DOHH2 (cell line): Measurements from ENCODE around the gene SDHAF2.

Experiments
- H3F3A ChIP-seq: fragments of 200-600 bp; sonication (generic), shearing (Covaris generic); 2 replicates; pipeline ENCODE4 v1.6.0; 2016; ENCODE audit warnings: antibody characterized with exemption, mild to moderate bottlenecking; ENCODE audit not compliant: control insufficient read depth, insufficient read depth
- H3K27ac ChIP-seq: fragments of 200-600 bp; sonication (generic); 2 replicates; pipeline ENCODE4 v1.5.1; 2014; ENCODE audit warnings: low read depth, mild to moderate bottlenecking, low read length, moderate library complexity
- H3K27me3 ChIP-seq: fragments of 200-600 bp; sonication (generic); 2 replicates; pipeline ENCODE4 v1.6.1; 2014; ENCODE audit warnings: mild to moderate bottlenecking, low read length, mixed read lengths; ENCODE audit not compliant: control insufficient read depth
- H3K36me3 ChIP-seq: fragments of 200-600 bp; sonication (generic); 2 replicates; pipeline ENCODE4 v1.6.1; 2014; ENCODE audit warnings: mild to moderate bottlenecking, low read length, moderate library complexity, mixed read lengths; ENCODE audit not compliant: control insufficient read depth
- H3K4me1 ChIP-seq: fragments of 200-600 bp; sonication (generic); 2 replicates; pipeline ENCODE4 v1.6.1; 2014; ENCODE audit warnings: mild to moderate bottlenecking, low read length, mixed read lengths; ENCODE audit not compliant: control insufficient read depth
- H3K4me2 ChIP-seq: fragments of 200-600 bp; sonication (generic); 2 replicates; pipeline ENCODE4 v1.6.0; 2014; ENCODE audit warnings: mild to moderate bottlenecking, low read length, moderate library complexity
- H3K4me3 ChIP-seq: fragments of 200-600 bp; sonication (generic); 2 replicates; pipeline ENCODE4 v1.5.1; 2014; ENCODE audit warnings: mild to moderate bottlenecking, low read length, mixed read lengths
- H3K79me2 ChIP-seq: fragments of 200-600 bp; sonication (generic); 2 replicates; pipeline ENCODE4 v1.6.1; 2014; ENCODE audit warnings: mild to moderate bottlenecking, low read length, mixed read lengths; ENCODE audit not compliant: control insufficient read depth
- H3K9me2 ChIP-seq: fragments of 200-600 bp; sonication (generic); replicated peaks from 2 replicates; pipeline ENCODE4 v1.6.1; 2014; ENCODE audit warnings: mild to moderate bottlenecking, low read length, mixed read lengths; ENCODE audit not compliant: control insufficient read depth
- H3K9me3 ChIP-seq: fragments of 200-600 bp; sonication (generic); 2 replicates; pipeline ENCODE4 v1.6.1; 2014; ENCODE audit warnings: antibody characterized with exemption, low read length, mixed read lengths; ENCODE audit not compliant: control insufficient read depth, insufficient read depth
- H4K20me1 ChIP-seq: fragments of 200-600 bp; sonication (generic); 2 replicates; pipeline ENCODE4 v1.6.0; 2014; ENCODE audit warnings: low read depth, mild to moderate bottlenecking, antibody characterized with exemption, low read length, moderate library complexity; ENCODE audit not compliant: control insufficient read depth, insufficient read depth
- EZH2phosphoT487 ChIP-seq: fragments of 200-600 bp; sonication (generic); IDR thresholded peaks from 2 replicates; pipeline ENCODE4 v1.6.1; 2017; ENCODE audit warnings: borderline replicate concordance, mild to moderate bottlenecking, antibody characterized with exemption, low read length, moderate library complexity, mixed read lengths
- TF ChIP-seq, protein P1 (sequence below): fragments of 200-600 bp; sonication (generic); IDR thresholded peaks from one replicate; pipeline ENCODE4 v1.5.1; 2014; ENCODE audit warnings: antibody characterized with exemption, mild to moderate bottlenecking, low read depth, low read length; ENCODE audit not compliant: poor library complexity, severe bottlenecking

SDHAF2 gene

GRCh38 chr11:61446211-61446651 is 16.3 kb downstream of the SDHAF2 start:
- Histone ChIP-seq H3K79me2 (peaks cover 39% of the 10 kb centered on the region), H3K9me2 (no peaks in the 10 kb centered on the region), H3K27me3 (no peaks in the 10 kb centered on the region), H3K4me1 (peaks cover 3% of the 10 kb centered on the region), H3K36me3 (peaks cover 83% of the 10 kb centered on the region), H3K27ac (no peak overlapping the region), H3K9me3 (no peaks in the 10 kb centered on the region), H3K4me2 (no peak overlapping the region), H4K20me1 (peaks cover 3% of the 10 kb centered on the region; the same call in 1 of the 2 replicates), H3F3A (peaks cover 15% of the 10 kb centered on the region), H3K4me3 (no peak overlapping the region)
- TF ChIP-seq EZH2phosphoT487, result no peak
- TF ChIP-seq, protein P1, sequence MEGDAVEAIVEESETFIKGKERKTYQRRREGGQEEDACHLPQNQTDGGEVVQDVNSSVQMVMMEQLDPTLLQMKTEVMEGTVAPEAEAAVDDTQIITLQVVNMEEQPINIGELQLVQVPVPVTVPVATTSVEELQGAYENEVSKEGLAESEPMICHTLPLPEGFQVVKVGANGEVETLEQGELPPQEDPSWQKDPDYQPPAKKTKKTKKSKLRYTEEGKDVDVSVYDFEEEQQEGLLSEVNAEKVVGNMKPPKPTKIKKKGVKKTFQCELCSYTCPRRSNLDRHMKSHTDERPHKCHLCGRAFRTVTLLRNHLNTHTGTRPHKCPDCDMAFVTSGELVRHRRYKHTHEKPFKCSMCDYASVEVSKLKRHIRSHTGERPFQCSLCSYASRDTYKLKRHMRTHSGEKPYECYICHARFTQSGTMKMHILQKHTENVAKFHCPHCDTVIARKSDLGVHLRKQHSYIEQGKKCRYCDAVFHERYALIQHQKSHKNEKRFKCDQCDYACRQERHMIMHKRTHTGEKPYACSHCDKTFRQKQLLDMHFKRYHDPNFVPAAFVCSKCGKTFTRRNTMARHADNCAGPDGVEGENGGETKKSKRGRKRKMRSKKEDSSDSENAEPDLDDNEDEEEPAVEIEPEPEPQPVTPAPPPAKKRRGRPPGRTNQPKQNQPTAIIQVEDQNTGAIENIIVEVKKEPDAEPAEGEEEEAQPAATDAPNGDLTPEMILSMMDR, result peak; percentile 96

- Histone ChIP-seq H3K36me3 (peaks cover 78% of the 10 kb centered on the region), H3K9me2 (no peaks in the 10 kb centered on the region), H3K4me1 (peaks cover 3% of the 10 kb centered on the region), H3F3A (peaks cover 15% of the 10 kb centered on the region), H3K27me3 (no peaks in the 10 kb centered on the region), H3K4me2 (no peak overlapping the region), H3K4me3 (no peak overlapping the region), H3K9me3 (no peaks in the 10 kb centered on the region), H4K20me1 (peaks cover 3% of the 10 kb centered on the region; the same call in 1 of the 2 replicates), H3K27ac (no peak overlapping the region), H3K79me2 (peaks cover 27% of the 10 kb centered on the region)
- no peak for TF ChIP-seq EZH2phosphoT487
- TF ChIP-seq, protein P1, result no peak
Observed at GRCh38 chr11:61447601-61448551, 18.0 kb downstream of the SDHAF2 start.

- peaks cover 3% of the 10 kb centered on the region; the same call in 1 of the 2 replicates for H4K20me1 ChIP-seq
Observed at GRCh38 chr11:61448552-61448927, 18.6 kb downstream of the SDHAF2 start.

More at GRCh38 chr11:61448552-61448927, 18.6 kb downstream of the SDHAF2 start:
- Histone ChIP-seq H3K27me3 (no peaks in the 10 kb centered on the region), H3K79me2 (peaks cover 20% of the 10 kb centered on the region), H3K9me2 (no peaks in the 10 kb centered on the region), H3K27ac (no peak overlapping the region), H3K9me3 (no peaks in the 10 kb centered on the region), H3K4me1 (peaks cover 3% of the 10 kb centered on the region), H3F3A (peaks cover 15% of the 10 kb centered on the region), H3K36me3 (peaks cover 72% of the 10 kb centered on the region), H3K4me3 (no peak overlapping the region), H3K4me2 (no peak overlapping the region)
- no peak for TF ChIP-seq EZH2phosphoT487
- TF ChIP-seq, protein P1, result no peak
